Measurements from ENCODE around the gene ESF1.
"Not testable (repeated sequence)": the region's sequence is repeated elsewhere in the genome, so short reads cannot be mapped to it uniquely, and the experiment has no call there.

ESF1 gene

GRCh38 chr20:13786143-13786828 lies 1.6 kb upstream of the ESF1 start:
- DNase-seq: no peak

DNA sequence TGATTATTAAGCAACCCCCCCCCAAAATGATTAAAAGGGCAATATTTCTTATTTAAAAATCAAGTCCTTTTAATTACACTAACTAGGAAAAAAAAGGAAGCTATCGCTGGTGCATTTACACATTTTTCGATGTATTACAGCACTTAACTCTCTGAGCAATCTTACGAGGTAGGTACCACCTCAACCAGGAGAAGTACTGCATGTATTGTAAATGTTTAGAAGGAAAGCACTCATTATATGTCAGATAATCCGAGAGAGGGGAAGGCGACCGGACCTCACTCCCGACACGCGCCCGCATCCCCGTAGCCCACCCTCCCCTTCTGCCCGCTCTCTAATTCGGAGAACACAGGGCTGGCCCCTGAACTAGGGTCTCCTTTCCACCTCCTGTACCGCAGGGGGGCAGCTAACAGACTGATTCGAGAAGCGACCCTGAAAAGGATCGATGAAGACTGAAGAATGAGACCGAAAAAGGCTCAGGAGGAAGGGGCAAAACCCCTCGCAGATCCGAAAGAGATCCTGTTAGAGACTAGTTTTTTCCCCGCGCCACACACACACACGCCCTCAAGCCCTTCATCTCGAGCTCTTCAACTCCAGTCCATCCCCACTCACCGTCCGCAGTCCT lies 337 bp downstream of the ESF1 start:
- no peak for DNase-seq

DNA sequence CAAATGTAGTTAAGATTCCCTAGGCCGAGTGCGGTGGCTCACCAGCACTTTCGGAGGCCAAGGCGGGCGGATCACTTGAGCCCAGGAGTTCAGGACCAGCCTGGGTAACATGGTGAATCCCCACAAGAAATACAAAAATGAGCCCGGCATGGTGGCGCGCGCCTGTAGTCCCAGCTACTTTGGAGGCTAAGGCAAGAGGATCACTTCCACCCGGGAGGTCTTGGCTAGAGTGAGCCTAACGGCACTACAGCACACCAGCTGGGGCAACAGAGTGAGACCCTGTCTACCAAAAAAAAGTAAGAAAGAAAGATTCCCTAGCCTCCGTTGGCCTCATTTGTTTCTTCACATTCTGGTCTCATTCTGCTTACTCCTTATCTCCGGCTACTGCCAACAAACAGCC lies 1.2 kb downstream of the ESF1 start:
- no peak for DNase-seq

- DNase-seq: no peak
Measured at GRCh38 chr20:13778827-13779226, 5.9 kb downstream of the ESF1 start.

DNA sequence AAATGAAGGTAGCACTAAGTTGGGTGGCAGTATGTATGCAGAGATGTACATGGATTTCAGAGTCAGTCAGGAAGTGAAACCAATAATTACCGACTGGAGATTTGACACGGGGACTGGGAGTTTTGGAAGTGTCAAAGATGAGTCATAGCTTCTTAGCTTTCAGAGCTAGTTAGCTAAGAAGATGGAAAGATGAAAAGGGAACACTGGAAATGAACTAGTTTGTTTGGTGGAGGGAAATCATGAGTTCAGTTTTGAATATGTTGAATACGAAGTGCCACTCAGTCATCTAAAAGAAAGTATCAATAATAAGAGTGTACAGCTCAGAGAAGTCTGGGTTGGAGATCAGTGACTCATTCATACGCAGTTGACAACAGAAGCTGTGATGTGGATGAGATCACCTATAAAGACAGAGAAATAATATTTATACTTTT lies 7.5 kb downstream of the ESF1 start:
- DNase-seq: no peak

DNA sequence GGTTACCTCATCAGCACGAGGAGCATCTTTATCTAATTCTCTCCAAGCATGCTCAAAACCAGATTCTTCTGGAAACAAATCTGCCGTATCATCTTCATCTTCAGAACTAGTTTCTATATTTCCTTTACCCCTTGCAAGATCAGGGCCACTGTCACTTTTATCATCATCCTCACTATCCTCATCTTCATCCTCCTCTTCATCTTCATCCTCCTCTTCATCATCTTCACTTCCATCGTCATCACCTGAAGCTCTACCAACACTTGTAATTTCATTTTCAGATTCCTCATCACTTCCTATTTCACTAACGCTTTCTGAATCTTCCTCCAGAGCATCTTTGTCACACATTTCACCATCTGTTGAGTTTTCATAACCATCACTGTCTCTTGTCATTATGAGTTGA lies 8.9 kb downstream of the ESF1 start:
- no peak for DNase-seq

DNA sequence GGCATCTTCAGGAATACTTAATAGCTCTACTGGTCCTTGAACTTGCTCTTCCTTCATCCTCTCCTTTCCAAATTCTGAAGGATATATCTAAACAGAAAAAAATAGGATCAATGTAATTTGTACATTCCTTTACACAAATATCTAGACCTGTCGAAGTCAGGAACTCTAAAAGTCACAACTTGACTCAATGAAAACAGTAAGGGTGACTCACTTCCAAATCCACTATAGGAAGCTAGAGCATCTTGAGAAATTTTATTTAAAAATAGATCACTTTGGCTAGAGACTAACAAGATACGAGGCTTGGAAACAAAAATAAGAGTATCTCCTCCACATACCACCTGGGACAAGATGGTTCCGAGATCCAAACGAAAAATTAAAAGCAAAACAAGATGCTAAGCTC lies 12.2 kb downstream of the ESF1 start:
- DNase-seq: no peak

DNA sequence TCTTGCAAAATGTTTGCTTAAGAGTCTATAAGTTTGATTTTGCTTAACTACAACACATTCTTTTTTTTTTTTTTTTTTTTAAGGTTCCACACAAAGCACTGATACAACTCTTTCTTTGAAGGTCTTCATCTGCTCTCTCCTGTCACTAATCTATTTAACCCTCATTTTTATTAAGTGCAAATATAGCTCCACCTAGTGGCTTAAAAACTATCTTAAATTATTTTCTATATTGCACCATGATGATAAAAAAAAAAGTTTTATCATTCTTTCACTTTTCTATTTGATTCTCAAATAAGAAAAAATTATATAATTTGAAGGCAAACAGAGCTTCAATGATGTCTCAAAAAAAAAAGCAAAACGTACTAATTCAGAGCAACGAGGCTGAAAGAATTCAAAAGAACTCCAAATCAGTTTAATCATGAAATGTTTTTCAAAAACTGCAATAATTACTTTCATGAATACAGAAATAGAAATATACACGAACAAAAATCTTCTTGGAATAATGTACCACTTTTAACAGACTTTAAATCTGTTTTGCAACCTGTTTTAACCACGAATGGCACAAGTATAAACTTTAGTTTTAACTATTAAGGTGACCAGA lies 12.8 kb downstream of the ESF1 start:
- DNase-seq: no peak

DNA sequence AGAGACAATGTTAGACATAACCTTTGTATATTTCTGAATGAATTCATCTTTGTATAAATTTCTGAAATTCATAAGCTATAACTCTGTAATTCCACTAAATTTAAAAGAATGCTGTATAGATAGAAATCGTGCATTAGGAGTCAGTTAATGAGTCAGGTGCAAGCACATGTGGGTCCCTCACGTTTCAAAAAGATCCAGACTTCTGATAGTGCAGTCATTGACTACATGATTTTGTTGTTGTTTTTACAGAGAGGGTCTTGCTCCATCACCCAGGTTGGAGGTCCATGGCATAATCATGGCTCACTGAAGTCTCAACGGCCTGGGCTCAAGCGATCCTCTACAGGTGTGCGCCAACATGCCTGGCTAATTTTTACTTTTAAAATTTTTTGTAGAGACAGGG lies 14.6 kb downstream of the ESF1 start:
- no peak for DNase-seq

GRCh38 chr20:13765868-13766416 lies 18.8 kb downstream of the ESF1 start:
- DNase-seq: no peak

- no peak for DNase-seq
Measured at GRCh38 chr20:13765299-13765698, 19.4 kb downstream of the ESF1 start.

GRCh38 chr20:13760451-13760946 lies 24.2 kb downstream of the ESF1 start:
- not testable (repeated sequence) for DNase-seq

DNA sequence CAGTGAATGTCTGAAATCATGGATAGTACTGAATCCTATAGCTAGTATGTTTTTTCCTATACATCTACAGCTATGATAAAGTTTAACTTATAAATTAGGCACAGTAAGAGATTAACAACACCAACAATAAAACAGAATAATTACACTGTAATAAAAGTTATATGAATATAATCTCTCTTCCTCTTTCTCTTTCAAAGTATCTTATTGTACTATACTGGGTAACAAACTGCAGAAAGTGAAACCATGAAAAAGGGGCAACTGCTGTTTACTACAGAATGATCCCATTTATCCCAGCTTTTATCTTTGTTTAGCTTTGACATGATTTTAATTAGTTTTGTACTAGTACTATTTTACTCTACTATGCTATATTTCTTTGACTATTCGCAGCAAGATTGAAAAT lies 25.8 kb downstream of the ESF1 start:
- DNase-seq: no peak

- no peak for DNase-seq
Measured at GRCh38 chr20:13756551-13756950, 28.2 kb downstream of the ESF1 start.

- DNase-seq: no peak
Measured at GRCh38 chr20:13755809-13756208, 28.9 kb downstream of the ESF1 start.

- DNase-seq: no peak
Measured at GRCh38 chr20:13753436-13754036, 31.2 kb downstream of the ESF1 start.

DNA sequence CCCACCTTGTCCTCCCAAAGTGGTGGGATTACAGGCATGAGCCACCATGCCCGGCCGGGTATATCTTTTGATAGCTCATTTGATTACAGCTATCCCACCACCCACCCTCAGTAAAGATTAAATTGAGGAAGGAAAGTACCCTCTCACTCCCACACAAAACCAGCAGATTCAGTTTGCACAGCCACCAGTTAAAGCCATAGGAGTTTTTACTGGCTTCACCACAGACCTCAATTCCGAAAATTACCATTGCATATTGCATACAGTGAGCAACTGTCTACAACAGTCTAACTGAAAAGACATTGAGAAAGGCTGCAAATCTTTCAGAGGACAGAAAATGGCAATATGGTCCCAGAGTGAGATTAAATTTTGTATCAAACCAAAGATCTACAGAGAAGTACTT lies 34.9 kb downstream of the ESF1 start:
- DNase-seq: no peak

DNA sequence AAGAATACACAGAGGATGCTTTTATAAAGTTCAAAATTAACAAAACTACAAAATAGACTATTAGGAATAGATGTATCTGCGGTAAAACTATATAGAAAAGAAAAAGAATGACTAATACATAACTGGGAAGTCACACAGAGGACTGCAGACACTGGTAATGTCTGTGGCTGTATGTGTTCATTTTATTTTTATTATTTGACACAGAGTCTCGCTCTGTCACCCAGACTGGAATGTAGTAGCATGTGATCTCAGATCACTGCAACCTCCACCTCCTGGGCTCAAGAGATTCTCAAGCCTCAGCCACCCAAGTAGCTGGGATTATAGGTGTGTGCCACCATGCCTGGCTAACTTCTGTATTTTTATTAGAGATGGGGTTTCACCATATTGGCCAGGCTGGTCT lies 38.9 kb downstream of the ESF1 start:
- no peak for DNase-seq

DNA sequence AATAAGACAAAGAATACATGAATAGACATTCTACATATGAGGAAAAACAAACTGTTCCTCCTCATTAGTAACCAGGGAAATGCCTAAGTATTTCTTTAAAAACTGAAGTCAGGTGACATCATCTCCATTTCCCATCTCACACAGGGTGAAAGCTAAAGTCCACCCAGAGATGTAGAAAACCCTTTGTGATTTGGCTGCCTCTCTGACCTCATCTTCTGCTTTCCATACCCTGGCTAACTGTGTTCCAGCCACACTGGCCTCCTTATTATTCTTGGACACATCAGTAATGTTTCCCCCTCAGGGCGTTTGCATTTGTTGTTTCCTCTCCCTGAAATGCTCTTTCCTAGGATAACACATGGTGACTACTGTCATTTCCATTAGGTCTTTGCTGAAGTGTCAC lies 40.4 kb downstream of the ESF1 start:
- DNase-seq: no peak

- no peak for DNase-seq
Measured at GRCh38 chr20:13741879-13742278, 42.8 kb downstream of the ESF1 start.

DNA sequence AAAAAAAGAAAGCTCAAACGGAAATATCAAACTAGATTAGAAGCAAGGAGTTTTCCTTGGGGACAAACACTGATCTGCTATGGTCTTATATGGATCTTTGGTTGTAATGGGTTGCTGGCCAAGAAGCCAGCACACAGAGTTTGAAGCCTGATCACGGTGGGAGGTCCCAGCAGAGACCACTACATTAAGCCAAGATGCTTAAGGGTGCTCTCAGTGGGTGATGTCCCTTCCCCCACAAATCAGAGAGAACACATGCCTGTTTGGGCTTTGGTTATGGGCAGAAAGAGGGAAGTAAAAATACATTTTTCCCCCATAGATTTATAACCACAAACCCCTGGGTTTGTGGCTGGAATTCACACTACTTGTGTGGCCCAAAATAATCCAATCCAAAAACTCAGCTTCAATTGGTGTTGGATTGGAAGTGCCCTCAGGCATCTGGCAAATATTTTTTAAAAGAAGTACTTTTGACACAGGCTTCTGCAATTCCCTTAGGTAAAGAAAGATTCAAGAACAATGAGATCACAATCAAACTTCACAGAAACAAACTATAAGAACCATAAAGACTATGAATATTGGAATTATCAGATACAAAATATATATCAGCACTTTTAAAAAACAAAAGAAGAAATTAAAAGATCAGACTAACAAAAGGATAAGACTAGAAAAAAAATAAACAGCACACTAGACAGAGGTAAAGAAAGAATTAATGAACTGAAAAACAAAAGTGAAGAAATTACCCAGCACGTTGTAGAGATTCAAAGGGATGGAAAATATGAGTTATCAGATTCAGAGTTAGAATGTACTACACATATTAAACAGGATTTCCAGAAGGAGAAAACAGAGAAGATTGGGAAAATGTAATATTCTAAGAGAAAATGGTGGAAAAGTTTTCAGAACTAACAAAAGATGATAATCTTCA lies 44.7 kb downstream of the ESF1 start:
- DNase-seq: no peak

DNA sequence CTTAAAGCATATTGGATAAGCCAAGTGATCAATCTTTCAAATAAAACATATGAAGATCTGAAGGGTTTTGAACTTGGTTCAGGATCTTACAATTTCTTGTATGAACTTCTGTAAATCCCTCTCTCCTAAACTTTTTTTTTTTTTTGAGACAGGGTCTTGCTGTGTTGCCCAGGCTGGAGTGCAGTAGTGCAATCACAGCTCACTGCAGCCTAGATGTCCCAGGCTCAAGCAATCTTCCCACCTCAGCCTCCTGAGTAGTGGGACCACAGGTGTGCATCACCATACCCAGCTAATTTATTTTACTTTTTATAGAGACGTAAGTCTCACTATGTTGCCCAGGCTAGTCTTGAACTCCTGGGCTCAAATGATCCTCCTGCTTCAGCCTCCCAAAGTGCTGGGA lies 46.5 kb downstream of the ESF1 start:
- DNase-seq: not testable (repeated sequence)
